KBM-7 (cell line): ENCODE data around the gene HIGD1B.

ENCODE experiments used
- DNase-seq: peaks from one replicate; pipeline ENCODE4 v3.0.0-alpha.2; 2015
- in situ Hi-C: fragments of 300-500 bp; cut with MboI; formaldehyde crosslinking; loops from 2 replicates; pipeline ENCODE4 v1.14.3; 2020; ENCODE audit warnings: low sequenced_read_pairs, low pct_unique_long_range_greater_than_20kb, mixed read lengths

Gene HIGD1B

DNA sequence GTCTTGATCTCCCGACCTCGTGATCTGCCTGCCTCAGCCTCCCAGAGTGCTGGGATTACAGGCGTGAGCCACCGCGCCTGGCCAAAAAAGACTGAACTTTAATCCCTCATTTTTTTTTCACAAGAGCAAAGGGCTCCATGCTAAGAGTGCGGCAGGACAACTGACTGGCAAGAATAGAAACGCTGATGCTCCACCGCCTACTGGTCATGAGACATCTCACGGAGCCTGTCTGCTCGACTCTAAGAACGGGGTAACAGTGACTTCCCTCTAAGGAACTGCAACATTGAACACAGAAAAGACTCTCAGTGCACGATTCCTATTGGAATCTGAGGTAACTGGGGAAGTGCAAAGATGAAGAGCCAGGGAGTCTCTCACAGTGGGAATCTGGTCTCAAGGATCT is 23.9 kb downstream of the HIGD1B start:
- in situ Hi-C loops: no loop called here
- DNase-seq: no peak

DNA sequence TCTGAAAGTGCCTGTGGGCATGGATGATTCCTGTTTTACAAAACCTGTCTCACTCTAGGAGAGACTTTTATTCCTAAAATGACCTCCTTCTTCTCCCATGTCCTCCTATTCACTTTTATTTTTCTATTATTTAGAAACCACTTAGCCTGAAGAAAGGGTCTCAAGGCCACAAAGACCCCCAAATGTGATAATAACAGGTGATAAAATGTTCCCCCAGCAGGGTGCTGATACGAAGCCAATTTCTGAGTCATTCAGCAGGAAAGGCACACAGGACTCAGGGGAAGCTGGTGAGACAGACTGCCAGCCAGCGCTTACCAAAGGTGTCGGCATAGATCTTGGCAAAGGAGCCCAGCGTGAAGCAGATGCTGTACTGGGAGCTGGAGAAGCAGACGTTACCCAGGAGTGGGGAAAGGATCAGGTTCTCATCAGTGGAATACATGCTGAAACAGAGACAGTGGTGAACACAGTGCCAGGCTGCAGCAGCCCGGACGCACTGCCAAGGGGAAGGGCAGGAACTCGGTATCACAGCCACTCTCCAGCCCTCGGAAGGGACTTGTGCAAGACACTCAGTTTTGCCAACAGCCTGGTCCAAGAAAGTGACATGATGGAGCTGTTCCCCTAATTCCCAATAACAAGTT is 24.6 kb downstream of the HIGD1B start:
- no peak for DNase-seq
- in situ Hi-C loops: no loop called here

DNA sequence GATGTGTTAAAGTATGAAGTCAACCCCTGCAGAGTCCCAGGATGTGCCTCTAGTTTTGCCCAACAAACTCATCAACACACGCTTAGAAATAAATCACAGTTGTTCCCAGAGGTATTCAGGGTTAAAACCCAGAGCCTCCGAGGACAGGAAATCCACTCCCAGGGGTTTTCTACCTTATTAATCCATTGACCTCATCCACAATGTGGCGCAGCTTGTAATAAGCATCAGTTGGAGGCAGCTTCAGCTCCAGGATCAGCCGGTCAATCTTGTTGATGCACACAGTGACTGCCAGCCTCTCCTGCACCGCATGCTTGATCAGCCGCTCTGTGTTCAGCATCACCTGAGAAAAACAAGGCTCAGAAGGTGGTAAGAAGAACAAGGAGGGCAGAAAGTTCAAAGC is 28.1 kb downstream of the HIGD1B start:
- DNase-seq: no peak
- in situ Hi-C loops: no loop called here

DNA sequence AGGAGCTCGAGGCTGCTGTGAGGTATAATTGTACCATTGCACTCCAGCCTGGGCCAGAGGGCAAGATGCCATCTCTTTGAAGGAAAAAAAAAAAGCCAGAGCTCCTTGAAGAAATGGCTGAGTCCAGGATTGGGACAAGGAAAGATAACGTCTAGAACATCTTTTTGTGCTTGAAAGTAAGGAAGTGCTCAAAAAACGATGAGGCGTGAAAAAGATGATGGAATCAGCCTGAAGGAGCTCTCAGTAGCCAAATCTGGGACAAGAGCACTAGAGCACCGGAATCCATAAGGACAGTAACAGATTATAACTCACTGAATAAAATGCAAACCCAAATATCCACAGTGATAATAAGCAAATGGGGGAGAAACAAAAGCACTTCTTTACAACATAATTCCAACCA is 29.4 kb downstream of the HIGD1B start:
- no peak for DNase-seq
- in situ Hi-C loops: no loop called here

DNA sequence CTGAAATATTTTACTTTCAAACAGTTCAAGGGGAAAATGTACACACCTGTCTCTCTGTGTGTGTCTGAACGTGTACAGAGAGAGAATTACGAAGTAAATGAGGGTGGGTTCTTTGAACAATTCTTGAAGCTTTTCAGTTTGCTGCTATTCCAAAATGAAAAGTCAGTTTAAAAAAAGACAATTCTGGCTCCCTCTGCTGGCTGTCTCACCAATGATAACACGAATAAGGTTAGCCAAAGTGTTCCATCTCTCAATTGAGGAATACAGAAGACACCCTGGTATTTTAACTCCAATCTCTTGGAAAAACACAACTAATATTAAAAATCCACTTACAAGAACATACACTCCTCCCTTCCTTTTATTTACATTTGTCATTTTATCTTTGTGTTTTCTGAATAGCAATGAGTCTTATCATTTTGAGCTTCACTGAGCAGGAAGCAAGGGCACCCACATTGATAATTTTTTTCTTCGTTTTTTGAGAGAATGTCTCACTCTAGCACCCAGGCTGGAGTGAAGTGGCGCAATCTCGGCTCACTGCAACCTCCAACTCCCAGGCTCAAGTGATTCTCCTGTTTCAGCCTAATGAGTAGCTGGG is 31.0 kb downstream of the HIGD1B start:
- DNase-seq: peak; percentile 48
- in situ Hi-C loops: no loop called here

DNA sequence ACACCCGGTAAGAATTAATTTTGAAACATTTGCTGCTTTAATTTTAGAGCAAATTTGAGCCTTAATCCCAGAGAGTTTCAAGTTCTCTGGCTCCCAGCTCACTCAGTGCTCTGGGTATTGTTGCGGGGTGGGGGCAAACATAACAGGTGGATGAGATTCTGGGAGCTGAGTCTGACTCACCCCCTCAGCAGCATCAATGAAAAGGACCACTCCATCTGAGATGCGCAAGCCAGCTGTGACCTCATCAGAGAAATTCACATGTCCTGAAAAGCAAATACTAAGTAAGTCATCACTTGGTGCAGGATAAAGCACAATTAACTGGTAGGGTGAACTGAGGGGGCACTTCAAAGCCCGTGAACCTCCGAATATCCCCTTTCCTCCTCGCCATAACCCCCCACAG is 31.7 kb downstream of the HIGD1B start:
- DNase-seq: no peak
- in situ Hi-C loops: no loop called here

DNA sequence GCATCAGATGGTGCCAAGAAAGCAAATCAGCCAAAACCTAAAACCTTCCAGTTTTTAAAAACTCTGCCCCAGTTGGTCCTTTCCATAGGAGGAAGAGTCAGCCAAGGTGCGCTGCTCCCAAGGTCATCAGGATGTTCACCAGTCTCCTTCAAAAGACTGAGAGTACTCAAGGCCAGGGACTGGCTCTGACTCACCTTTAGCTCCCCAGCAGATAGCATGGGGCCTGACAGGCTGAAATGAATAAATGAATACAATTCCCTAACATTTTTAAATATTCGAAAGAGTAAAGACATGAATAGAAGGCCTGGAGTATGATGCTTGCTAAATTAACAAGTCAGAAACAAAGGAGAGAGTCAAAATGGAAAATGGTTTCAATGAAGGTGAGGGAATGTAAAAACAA is 32.4 kb downstream of the HIGD1B start:
- no peak for DNase-seq
- in situ Hi-C loops: no loop called here

DNA sequence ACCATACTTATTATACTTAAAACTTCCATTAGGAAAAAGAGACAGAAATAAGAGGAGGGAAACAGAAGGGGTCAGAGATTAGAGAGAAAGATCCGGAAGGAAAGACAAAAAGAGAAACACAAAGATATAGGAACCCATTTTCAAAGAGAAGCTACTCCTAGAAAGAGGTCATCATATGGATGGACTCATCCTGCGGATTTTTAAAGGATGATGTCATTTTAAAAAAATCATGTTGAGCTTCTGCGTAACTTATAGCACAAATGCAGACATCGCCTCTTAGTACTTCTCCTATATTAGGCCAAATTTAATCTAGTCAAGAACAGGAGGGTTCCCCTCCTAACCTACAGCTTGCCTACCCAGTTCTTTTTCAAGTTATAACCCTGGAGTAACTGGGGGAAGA is 33.5 kb downstream of the HIGD1B start:
- in situ Hi-C loops: no loop called here
- DNase-seq: no peak

DNA sequence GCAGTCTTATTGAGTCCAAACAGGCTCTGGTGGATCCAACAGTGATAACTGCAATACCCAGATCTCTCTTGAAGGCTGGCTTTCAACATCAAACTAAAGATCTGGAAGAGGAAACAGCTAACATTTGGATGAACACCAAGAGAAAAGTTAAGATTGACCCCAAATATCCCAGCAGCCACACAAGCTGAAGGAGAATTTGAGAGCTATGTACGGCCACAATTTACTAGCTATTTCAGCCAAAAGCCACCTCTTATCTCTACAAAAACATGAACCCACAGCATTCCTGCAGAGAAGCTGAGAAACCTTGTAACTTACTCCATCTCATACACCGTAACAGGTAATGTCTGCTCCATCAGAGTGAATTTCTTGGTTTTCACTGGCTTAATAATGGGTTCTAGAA is 37.3 kb downstream of the HIGD1B start:
- DNase-seq: no peak
- in situ Hi-C loops: no loop called here

DNA sequence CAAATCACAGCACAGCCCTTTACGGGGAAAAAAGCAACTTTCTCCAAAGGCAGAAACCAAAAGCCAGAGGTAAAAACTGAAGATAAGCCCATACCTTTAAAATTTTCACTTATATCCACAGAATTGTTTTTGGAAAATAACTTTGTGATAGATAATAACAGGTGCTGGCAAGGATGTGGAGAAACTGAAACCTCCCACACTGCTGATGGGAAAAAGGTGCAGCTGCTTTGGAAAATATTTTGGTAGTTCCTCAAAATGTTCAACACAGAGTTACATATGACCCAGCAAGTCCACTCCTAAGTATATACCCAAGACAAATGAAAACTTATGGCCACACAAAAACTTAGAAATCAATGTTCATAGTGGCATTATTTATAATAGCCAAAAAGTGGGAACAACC is 39.3 kb downstream of the HIGD1B start:
- no peak for DNase-seq
- in situ Hi-C loops: no loop called here

DNA sequence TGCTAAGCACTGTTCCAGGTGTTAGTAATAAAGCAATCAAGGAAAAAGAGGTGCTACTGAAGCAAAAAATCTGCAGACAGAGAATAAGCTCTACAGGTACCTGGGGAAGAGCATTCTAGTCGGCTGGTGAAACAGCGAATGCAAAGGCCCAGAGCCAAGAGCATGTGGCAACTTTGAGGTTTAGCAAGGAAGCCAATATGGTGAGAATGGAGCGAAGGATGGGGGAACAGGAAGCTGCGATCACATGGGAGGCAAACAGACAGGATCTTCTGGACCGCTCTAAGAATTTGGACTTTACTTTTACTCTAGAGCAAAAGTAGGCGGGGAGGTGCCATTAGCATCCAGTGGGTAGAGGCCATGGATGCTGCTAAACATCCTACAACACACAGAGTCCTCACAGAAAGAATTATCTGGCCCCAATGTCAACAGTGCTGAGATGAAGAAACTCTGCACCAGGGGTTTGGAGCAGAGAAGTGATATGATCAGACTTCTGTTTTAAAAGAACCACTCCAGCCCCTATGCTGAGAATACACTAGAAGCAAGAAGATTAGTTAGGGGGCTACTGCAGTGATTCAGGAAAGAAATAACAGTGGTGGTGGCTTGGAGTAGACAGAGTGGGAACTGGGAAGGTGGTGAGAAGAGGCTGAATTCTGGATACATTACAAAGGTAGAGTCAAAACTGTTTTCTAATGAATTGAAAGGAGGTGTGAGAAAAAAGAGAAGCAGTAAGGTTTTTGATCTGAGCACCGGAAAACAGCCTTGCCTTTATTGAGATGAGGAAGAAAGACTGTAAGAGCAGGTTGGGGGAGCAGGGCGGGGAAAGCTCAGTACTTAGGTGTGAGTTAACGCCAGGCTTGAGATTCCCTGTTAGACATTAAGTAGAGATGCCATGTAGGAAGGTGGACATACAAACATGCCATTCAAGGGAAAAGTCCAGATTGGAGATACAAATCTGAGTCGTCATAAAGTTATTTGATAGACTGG is 40.6 kb downstream of the HIGD1B start:
- DNase-seq: no peak
- in situ Hi-C loops: no loop called here

DNA sequence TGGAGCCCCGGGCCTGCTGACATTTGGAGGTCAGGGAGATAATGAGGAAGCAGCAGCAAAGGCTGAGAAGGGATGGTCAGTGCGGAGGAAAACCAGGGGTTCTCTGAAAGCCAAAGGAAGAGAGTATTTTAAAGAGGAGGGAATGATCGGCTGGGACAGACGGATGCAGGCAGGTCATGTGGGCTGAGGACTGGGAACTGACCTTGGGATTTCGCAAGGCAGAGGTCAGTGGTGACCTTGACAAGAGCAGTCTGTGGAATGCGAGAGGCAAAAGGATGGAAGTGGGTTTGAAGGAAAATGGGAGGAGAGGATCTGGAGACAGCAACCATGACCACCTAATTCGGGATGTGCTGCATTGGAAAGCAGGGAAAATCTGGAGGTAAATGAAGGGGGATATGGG is 41.3 kb downstream of the HIGD1B start:
- no peak for DNase-seq
- in situ Hi-C loops: no loop called here

DNA sequence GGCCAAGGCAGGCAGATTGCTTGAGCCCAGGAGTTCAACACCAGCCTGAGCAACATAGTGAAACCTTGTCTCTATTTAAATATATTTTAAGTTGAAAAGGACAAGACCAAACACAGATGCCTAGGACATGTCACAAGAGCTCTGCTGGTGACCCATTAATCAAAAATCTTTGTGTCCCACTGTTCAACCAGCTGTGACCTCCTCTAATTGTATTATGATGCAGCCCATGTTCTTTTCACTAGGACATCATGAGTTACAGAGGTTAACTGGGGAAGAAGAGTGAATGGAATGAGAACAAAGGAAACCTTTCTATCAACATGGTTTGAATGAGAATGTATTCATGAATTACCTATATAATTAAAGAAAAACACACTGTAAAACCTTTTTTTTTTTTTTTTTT is 44.6 kb downstream of the HIGD1B start:
- no peak for DNase-seq
- in situ Hi-C loops: no loop called here

DNA sequence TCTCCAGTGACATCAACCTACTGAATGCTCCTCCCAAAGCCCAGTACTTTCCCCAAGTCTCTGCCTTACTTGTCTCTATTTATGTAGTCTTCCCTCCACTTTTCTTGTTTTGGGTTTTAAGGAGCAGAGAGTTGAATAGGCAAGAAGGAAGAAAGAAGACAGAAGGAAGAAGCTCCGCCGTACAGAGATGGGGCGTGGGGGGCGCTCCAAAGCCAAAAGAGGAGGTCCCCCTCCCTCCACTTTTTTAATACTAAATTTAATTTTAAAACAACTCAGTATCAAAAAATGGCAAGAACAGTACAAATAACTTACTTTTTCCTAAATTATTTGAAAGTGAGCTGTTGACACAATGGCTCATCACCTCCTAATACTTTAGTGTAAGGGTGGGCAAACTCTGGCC is 47.0 kb downstream of the HIGD1B start:
- DNase-seq: no peak
- in situ Hi-C loops: no loop called here

DNA sequence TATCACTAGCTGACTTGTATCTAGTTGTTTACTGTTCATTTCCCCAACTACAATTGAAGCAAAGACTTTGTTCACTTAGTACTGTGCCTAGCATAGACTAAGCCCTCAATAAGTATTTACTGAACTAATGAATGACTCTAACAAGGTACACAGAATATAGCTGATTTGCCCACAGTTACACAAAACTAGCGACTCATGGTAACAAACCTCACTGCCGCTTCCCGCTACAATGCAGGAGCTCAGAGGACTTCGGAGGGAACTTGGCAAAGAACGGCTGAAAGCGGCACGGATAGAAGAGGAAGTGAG is 51.0 kb downstream of the HIGD1B start:
- in situ Hi-C loops: no loop called here
- peak; percentile 75 for DNase-seq

DNA sequence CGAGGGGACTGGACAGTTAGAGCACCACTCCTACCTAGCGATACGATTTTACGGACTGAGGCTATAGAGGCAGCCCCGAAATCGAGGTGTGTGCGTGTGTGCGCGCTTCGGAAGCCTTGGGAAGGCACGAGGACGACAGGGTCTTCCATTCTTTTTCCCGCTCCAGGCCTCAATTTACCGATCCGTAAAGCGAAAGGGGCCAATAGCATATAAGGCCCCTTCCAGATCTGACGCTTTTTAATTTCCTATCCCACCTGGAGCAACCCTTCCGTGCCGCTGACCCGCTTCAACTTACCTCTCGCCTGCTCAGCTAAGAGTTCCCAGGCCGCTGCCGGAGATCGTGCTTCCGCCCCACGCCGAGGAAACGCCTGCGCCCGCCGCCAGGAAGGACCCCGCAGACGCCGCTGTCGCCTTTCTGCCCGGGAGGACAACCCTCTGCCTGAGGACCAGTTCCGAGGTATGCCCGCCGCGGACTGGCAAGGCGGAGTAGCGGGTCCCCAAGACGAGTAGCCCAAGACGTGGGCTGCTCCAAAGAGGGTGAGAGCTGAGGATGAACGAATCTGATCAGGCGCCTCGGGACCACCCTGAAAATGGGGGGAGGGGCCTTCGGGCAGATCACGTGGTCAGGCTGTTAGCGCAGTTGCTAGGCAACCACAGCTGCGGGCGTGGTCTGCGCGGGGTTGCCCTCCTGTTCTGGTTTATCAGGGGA is 51.5 kb downstream of the HIGD1B start, which contains the start of gene EFTUD2:
EFTUD2 (minus strand) TSS at position 372 of the 709 bp plus-strand sequence. CDS start 4,924 bp downstream, outside the sequence.
- peak; percentile 93 for DNase-seq

More for the DNA sequence above, 51.5 kb downstream of the HIGD1B start, which contains the start of gene EFTUD2:
- in situ Hi-C loops: no loop called here
